Kidney glomerular epithelial cell (primary cell): ENCODE results near the gene CDC42BPA.
"Not testable (repeated sequence)": the region's sequence is repeated elsewhere in the genome, so short reads cannot be mapped to it uniquely, and the experiment has no call there.

ENCODE experiments used
- DNase-seq: peaks from one replicate; lab custom pipeline; 2025; lab: John Stamatoyannopoulos, UW

CDC42BPA gene

DNA sequence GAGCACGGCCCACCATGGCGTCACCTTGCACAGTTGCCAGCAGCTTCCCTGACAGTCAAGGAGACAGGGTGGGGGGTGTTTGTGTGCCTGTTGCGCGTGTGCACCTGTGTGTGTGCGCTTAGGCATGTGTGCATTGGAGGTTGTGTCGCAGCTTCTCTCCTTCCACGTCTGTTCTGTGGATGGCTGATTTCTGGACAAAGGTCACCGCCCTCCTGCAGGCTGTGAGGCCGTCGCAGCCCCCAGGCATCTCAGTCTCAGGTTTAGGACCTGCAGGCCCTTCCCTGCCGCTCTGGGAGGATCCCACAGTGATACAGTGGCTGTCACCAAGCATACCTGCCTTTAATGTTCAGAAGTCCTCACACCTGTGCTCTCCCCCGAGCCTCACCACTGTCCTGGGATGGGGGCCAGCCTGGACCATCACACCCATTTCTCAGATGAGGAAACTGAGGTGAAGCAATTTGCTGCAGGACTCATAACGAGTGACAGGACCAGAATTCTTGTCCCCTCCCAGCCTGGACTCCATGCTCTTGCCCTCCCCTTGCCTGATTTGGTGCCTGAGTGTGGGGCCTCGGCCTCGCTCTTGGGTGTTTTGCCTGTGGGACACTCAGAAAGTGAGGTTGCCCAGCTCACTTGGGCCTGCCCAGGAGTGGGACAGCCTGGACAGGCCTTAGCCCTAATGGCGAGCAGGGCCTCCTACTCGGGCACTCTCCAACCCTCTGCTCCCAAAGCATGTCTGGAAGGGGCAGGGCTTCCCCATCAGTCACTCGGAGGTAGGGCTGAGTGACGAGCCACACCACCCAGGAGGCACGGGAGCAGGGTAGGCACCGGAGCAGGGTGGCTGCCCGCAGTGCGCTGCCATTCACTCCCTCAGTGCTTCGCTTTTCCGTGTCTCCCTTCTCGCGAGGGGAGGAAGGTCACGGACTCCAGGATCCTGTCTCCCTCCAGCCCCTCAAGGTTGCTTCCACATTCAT, 355.6 kb downstream of the CDC42BPA start:
- no peak for DNase-seq

DNA sequence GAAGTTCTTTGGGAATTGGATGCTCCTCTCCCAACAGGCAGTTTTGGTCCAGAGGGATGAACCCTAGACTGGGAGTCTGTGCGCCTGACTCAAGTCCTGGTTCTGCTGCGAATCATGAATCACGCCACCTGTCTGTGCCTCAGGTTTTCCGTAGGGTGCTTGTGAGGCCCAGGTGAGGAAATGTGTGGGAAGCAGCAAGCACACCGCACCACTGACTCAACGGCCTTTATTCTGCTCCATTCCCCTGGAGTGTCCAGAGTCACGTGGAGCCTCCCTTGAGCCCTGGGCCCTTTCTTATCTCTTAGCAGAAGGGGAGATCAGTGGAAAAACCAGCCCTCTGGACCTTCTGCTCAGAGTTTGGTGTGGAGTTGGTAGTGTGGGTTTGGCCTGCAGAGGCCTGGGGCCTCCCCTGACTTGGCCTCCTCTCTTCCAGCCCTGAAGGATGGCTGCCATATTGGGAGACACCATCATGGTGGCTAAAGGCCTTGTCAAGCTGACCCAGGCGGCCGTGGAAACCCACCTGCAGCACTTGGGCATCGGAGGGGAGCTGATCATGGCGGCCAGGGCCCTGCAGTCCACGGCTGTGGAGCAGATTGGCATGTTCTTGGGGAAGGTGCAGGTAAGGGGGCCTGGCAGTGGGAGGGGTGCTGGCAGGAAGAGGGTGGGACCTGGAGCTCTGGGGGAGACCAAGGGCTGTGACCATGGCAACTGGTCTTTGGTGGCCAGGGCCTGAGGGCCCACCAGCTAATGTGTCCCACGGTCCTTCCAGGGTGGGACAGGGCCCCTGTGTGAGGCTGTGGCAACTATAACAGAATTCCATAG, 357.1 kb downstream of the CDC42BPA start:
- no peak for DNase-seq

DNA sequence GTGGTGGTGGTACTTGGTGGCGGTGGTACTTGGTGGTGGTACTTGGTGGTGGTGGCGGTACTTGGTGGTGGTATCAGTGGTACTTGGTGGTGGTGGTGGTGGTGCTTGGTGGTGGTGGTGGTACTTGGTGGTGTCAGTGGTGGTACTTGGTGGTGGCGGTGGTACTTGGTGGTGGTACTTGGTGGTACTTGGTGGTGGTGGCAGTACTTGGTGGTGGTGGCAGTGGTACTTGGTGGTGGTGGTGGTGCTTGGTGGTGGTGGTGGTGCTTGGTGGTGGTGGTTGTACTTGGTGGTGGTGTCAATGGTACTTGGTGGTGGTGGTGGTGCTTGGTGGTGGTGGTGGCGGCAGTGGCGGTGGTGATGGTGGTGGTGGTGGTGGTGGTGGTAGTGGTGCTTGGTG, 358.0 kb downstream of the CDC42BPA start:
- DNase-seq, result no peak

DNA sequence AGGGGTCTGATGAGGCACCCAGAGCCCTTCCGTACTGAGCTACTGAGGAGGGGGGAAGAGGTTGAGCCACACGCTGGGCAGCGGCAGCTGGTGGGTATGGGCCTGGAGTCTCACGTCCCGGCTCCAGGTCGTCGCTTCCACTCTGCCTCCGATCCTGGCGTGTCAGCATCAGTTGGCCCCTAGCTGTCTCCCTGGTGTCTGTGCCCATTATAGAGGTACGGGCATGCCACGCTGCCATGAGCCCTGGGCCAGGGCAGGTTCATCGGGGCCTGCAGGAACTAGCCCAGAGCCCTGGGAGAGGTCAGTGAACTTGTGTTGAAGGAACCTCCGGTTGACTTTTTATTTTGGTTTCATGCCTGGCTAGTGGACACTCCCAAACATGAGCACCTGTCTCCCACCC, 360.0 kb downstream of the CDC42BPA start:
- no peak for DNase-seq

DNA sequence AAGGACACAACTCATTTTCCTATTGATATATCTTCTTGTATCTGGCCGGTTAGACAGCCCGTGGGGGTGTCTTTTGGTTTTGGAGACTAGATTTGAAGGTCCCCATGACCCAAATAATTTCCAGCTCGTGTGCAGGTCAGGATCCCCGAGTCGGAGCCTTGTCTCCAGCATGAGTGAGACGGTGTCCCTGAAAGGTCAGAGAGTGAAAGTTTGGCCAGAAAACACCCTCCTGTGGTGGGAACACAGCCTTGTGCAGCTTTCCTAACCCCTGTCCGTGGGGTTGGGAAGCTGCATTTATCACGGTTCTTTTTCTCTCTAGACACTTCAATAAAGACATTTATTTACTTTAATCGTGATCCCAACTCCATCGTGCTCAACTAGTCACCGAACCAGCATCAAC, 360.6 kb downstream of the CDC42BPA start:
- no peak for DNase-seq

DNA sequence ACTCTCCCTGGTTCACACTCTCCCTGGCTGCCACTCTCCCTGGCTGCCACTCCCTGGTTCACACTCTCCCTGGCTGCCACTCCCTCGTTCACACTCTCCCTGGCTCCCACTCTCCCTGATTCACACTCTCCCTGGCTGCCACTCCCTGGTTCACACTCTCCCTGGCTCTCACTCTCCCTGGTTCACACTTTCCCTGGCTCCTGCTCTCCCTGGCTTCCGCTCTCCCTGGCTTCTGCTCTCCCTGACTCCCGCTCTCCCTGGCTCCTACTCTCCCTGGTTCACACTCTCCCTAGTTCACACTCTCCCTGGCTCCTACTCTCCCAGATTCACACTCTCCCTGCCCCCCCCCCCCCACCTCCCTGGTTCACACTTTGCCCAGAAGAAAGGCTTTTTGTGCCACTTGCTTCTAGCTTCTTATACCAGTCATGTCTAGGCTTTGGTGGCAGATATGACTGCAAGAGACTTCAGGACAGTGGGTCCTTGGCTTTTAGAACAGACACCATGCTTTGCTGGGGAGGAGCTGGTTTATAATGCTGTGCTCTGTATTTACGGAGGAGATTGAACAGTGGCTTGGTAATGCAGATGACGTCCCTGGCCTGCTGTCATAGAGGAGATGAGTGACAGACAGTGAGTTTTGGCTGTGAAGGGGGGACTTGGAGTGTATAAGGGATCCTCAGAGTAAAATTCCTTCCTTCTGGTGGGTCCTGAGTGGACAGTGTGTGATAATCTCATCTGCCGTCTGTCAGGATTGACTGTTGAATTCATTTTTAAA, 361.2 kb downstream of the CDC42BPA start:
- DNase-seq, result no peak

DNA sequence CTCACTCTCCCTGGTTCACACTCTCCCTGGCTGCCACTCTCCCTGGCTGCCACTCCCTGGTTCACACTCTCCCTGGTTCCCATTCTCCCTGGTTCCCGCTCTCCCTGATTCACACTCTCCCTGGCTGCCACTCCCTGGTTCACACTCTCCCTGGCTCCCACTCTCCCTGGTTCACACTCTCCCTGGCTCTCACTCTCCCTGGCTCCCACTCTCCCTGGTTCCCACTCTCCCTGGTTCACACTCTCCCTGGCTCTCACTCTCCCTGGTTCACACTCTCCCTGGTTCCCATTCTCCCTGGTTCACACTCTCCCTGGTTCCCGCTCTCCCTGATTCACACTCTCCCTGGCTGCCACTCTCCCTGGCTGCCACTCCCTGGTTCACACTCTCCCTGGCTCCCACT, 362.4 kb downstream of the CDC42BPA start:
- DNase-seq, result not testable (repeated sequence)

DNA sequence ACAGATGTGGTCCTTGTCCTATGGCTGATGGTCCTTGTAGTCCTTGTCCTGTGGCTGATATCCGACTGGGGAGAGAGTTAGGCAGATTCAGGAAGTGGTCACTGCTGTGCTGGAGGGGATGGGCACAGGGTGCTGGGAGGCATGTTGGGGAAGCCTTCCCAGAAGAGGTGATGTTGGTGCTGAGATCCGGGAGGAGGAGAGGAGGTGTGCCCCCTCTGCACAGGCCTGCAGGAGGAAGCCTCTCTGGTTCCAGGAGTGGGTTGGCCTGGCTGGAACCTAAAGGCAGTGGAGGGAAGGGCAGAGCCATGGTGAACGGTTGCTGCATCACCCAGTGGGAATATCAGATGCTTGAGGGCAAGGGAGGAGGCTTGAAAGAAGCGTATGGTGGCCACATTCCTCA, 363.5 kb downstream of the CDC42BPA start:
- no peak for DNase-seq

DNA sequence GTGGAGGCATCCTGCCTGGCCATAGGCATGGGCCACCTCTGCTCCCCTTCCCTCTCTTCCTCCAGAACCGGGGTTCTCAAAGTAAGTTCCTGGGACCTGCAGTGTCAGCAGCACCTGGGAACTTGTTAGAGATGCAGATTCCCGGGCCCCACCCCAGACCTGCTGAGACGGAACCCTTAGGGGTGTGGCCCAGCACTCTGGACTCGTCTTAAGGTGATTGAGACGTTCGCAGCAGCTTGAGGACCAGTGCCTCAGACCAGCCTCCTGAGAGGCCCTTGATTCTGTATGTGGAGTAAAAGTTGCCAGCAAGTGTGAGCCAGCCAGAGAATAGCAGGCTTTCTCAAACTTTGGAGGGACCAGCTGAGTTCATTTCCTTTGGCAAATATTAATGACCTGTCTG, 364.0 kb downstream of the CDC42BPA start:
- no peak for DNase-seq

DNA sequence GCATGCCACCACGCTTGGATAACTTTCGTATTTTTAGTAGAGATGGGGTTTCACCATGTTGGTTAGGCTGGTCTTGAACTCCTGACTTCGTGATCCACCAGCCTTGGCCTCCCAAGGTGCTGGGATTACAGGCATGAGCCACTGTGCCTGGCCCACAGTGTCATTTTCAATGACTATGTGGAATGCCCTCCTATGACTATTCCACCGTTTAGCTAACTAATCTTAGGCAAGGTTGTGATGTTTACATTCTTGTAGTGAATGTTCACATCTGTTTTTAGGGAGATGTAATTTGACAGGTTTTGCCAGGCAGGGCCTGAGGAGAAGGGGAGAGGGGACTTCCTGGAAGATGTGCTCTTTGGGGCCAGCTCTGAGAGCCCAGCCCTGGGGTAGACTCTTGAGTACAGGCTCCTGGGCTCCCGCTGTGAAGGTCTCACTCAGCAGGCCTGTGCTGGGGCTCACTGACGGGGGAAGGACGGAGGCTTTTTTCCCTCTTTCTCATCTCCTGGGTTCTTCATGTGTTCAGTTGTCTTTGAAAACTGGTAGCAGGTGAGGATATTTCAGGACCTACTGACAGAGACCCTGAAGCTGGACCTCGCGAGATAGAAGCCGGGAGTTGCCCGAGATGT, 365.0 kb downstream of the CDC42BPA start:
- DNase-seq, result no peak

DNA sequence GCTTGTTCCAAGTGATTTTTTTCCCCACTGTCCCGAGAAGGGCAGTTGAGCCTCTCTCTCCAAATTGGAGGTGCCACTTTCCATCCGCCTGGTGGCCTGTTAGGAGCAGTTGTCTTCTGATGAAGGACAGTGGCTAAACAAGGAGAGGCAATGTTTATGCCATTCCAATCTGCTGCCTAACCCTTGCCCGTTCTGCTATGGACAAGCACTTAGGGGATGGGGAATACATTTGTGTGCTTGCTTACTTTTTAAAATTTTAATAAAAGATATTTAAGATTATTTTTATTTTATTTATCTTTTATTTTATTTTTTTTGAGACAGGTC, 366.2 kb downstream of the CDC42BPA start:
- DNase-seq, result no peak

DNA sequence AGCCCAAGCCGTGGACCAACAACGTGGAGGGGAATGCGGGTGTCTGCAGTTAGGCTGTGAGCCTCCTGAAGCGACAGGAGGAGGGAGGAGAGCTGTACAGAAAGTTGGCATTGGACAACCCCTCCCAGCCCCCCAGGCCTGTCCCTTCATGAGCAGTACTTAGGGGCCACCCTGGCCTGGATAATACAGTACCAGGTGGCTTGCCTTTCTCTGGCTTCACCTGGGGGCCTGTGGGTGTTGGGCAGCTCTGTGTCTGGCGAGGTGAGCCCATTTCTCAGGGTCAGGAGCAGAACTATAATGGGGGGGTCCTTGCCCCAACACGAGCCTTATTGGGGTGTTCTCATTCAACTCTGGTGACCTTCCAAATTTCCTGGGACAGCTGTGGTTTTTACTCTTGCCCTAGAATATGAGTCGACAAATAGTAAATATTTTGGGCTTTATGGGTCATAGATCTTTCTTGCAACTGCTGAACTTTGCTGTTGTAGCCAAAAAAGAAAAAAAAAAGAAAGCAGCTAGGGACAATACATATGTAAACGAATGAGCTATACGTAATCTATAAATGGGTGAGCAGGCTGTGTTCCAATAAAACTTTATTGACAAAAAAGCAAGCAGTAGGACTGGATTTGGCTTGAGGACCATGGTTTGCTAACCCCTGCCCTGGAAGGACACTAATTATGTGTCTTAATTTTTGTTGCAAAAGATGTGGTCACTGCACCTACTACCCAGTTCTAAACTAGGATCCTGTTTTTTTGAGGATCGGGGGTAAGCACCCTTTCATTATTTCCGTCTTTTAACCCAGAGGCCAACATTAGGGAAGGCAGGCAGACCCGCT, 366.8 kb downstream of the CDC42BPA start:
- no peak for DNase-seq

DNA sequence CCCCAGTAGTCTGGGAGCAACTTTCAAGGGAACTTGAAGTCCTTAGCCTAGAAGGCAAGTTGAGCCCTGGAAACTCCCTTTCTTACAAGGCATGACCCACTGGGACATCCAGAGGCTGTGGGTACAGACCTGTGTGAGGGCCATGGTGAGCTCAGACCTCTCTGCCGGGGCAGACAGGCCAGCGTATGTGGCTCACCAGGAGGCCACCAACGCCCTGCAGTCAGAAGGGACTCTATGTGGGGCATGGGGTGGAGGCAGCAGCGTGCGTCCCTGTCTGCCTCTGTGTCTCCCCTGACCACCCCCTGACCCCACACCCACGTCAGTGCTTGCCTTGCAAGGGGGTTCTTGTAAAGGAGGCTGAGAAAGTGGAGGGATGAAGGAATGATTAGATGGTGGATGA, 367.4 kb downstream of the CDC42BPA start:
- DNase-seq, result no peak

DNA sequence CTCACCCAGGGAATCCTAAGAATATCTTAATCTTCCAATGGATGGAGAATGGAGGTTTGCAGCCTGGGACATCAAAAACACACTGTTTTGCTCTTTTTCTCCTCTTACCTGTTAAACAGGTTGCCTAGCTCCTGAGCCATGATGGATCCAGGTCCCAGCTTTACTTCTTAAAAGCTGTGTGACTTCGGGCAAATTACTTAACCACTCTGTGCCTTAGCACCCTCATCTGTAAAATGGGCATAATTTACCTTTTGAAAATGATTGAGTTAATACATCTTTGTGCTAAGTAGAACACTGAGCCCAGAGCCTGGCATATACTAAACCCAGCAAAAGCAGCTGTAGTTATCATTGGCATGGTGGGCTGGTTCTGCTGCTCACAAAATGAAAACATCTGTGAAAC, 368.0 kb downstream of the CDC42BPA start:
- DNase-seq, result no peak

DNA sequence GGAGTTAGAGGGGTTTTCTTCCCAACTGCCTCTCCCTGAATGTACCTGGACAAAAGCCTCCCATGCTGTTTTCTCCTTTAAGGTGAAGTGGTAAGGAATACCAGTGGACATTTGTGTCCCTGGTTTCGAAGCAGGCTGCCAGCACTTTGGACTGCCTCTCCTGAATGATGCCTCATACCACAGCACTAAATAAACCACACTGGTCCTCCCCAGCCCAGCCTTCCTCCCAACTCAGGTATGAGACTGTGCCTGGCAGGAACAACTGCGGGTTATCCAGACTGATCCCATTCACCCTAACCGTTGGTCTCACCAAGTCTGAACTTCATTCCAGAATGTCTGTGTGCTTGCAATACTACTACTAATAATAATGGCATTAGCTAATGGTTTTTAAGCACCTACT, 368.9 kb downstream of the CDC42BPA start:
- DNase-seq, result no peak

DNA sequence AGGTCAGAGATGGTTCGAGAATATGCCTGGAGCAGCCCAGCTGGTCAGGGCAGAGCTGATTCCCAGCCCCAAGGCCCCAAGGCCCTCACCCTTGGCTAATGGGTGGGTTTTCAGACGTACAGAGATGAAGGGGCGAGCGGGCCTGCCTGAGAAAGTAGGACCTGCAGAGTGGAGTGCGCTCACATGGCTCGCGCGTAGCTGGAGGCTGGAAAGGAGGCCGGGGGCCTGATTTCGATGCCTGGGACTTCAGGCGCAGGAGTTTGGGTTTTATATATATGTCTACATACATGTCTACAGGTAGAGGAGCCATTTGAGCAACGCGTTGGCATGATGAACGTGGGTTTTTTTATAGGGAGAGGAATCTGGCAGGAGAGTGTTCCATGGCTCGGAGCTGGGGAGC, 369.3 kb downstream of the CDC42BPA start:
- DNase-seq, result no peak

DNA sequence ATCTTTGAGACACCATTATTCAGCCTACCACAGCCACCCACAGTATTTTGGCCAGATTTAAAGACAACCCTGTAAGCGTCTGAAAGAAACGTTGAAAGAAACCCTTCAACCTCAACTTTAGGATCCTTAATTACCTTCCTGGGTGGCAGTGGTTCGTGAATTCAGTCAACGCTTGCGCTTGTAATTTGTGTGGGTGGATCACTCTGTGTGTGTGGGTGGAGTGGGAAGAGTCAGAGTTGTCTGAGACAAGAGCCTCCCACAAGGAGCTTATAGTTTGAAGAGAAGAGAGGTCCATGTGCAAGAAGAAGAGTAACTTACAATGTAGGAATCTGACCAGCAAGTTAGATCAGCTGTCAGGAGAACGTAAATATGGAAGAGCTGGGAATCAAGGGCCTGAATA, 369.8 kb downstream of the CDC42BPA start:
- DNase-seq, result no peak

DNA sequence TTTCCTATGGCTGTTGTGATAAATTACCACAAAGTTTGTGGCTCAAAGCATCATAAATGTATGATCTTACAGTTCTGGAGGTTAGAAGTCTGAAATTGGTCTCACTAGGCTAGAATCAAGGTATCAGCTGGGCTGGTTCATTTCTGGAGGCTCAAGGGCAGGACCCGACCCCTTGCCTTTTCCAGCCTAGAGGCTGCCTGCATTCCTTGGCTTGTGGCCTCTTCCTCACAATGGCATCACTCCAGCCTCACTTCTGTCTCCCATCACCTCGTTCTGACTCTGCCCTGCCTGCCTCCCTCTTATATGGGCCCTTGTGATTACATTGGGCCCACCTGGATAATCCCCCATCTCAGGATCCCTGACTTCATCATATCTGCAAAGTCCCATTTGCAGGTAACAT, 370.2 kb downstream of the CDC42BPA start:
- DNase-seq, result no peak

DNA sequence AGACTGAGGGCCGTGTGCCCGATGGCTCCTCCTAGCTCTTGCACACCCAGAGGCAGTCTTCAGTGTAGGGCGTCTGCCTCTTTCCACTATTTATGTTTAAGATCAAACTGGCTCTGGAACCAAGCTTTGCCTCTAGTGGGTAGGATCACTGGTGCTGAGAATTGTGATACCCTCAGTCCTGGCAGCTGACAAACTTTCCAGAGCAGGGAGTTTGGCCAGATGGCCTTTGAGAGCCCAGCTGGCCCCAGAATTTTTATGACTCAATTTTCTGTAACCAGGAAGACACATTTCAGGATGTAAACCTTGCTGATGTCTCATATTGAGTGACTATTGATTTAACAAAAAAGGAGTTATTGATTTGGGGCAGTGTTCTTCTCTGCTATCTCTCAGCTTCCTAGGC, 371.5 kb downstream of the CDC42BPA start:
- DNase-seq, result no peak

DNA sequence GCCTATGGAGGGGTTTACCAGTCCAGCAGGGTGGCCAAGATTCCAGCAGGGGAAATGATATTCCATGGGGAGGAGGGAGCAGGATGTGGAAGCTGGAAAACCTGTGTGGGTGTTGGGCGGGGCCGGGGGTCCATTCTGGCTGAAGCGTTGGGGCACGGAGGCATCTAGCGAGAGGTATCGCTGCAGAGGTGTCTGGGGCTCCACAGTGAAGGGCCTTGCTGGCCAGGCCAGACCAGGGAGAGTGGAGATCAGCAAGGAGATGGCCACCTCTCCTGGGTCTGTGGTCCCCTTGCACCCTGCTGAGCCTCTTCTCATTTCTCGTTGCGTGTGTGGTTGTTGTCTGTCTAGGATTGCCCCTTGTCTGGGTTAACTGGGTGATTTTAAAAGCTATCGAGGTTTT, 372.0 kb downstream of the CDC42BPA start:
- no peak for DNase-seq

DNA sequence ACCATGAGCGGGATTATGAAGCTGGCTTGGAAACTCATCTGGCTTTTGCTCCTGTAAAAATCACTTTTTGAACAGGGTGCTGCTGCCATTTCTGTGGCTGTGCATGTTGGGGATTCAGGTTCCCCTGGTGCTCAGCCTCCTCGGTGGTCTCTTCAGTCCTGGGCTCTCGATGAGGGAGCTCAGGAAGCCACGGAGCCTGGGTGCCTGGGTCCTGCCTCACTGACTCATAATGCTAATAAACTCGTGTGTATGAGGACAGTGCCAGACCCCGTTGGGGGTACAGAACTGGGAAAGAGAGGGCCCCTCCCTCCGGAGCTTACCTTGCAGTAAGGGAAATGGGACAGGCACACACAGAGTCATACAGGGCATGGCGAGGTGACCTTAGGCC, 372.4 kb downstream of the CDC42BPA start:
- DNase-seq, result no peak
